ENCODE measurements around the gene UGT1A3. TPM values are rescaled to one million over a fixed set of nuclear protein-coding genes. Genes with fewer than 3 reads are reported as not detected.

UGT1A3 gene
- total and polyA plus RNA-seq, 10 of the 15 experiments (the other 5 are each of a cell fraction or from before 2014, with no cell fraction given), result not detected

- CTCF ChIA-PET, result no interaction called here
- no peak overlapping the region for H3K9ac ChIP-seq (ENCODE audit: control insufficient read depth, insufficient read depth, low read length)
- no peaks in the 10 kb centered on the region; a peak in 1 of 4 replicates for H3K27me3 ChIP-seq (replicated peaks in 1 of 2; ENCODE audit: control insufficient read depth in 2 of 2, insufficient read depth in 2 of 2, low read length in 1 of 2)
- intact Hi-C loops (cut with micrococcal nuclease; ENCODE audit: unreplicated experiment) (no loop called here), in situ Hi-C loops (cut with MboI) (no loop called here)
- 43% methylated on average over 4 of the region's 4 CpGs for WGBS (ENCODE audit: insufficient coverage, insufficient replicate concordance, low lambda C conversion rate, missing lambda C conversion rate)
- SMC1A ChIA-PET (ENCODE audit: uncharacterized antibody, unreplicated experiment), result interaction anchor here (1.1 kb wide), 1 partner anchor 237 kb away, joined by 3 read pairs; no protein-coding TSS in a partner anchor
- no peaks in the 10 kb centered on the region for H4K20me1 ChIP-seq (ENCODE audit: control insufficient read depth, insufficient read depth)
- H3K27ac ChIP-seq (ENCODE audit: control insufficient read depth, insufficient read depth), result no peak overlapping the region
- ATAC-seq (no peak), FAIRE-seq (no peak), DNase-seq (ENCODE audit: low read depth, low spot score) (no peak)
- no peaks in the 10 kb centered on the region for H3K36me3 ChIP-seq (ENCODE audit: control insufficient read depth in 2 of 2, insufficient read depth in 2 of 2, low read length in 1 of 2)
- H3K9me3 ChIP-seq (replicated peaks; ENCODE audit: control insufficient read depth, insufficient read depth, low read length), result no peaks in the 10 kb centered on the region
- POLR2A ChIA-PET, result no interaction called here
- RAD21 ChIA-PET (ENCODE audit: unreplicated experiment), result no interaction called here
- no peaks in the 10 kb centered on the region for H3K4me1 ChIP-seq (ENCODE audit: control insufficient read depth, insufficient read depth, low read length)
- H3K79me2 ChIP-seq (ENCODE audit: control insufficient read depth, insufficient read depth, low read length), result no peaks in the 10 kb centered on the region
- no peak overlapping the region for H3K4me3 ChIP-seq
- no TSS peak for BruUV-seq (replicated peaks)
- H2AFZ ChIP-seq (ENCODE audit: control insufficient read depth, low read depth, low read length), result no peak overlapping the region
- H3K4me2 ChIP-seq (ENCODE audit: control insufficient read depth, insufficient read depth), result no peak overlapping the region
- TF ChIP-seq BACH1 (IDR thresholded peaks at IDR 0.05; ENCODE audit: borderline replicate concordance) (no peak), CEBPB (IDR thresholded peaks at IDR 0.05; ENCODE audit: borderline replicate concordance in 1 of 2, low read depth in 2 of 2, low read length in 2 of 2) (no peak), ZNF687 (IDR thresholded peaks at IDR 0.05) (no peak), USF1 (IDR thresholded peaks at IDR 0.05; ENCODE audit: borderline replicate concordance, extremely low read length, insufficient read depth, low read depth, low read length) (no peak), PAX5 (IDR thresholded peaks at IDR 0.05; ENCODE audit: borderline replicate concordance, low read depth, low read length) (no peak), RELB (IDR thresholded peaks at IDR 0.05; ENCODE audit: low read depth) (no peak), PML (IDR thresholded peaks at IDR 0.05; ENCODE audit: low read length) (no peak), SUZ12 (IDR thresholded peaks at IDR 0.05; ENCODE audit: unreplicated experiment) (no peak), ZNF592 (IDR thresholded peaks at IDR 0.05) (no peak), HDAC2 (IDR thresholded peaks at IDR 0.05) (no peak), NFYA (IDR thresholded peaks at IDR 0.05; ENCODE audit: borderline replicate concordance, low read depth, low read length) (no peak), HDGF (IDR thresholded peaks at IDR 0.05) (no peak), WRNIP1 (IDR thresholded peaks at IDR 0.05; ENCODE audit: borderline replicate concordance, low read depth, low read length) (no peak)
Measured at GRCh38 chr2:233680361-233681045, 48.3 kb upstream of the UGT1A3 start.

All from GM12878 (cell line).